Measurements from ENCODE around the gene NPRL2. TPM values are rescaled to one million over a fixed set of nuclear protein-coding genes. Genes with fewer than 3 reads are reported as not detected.
A peak's percentile ranks its signal among the peaks of the same experiment; 100 is the strongest.

The NPRL2 gene
- total RNA-seq, 3 donors from 2014 or later (not counting 1 experiment from before 2014, with no cell fraction given), result 78.9 to 87.6 (median 80.9) TPM

DNA sequence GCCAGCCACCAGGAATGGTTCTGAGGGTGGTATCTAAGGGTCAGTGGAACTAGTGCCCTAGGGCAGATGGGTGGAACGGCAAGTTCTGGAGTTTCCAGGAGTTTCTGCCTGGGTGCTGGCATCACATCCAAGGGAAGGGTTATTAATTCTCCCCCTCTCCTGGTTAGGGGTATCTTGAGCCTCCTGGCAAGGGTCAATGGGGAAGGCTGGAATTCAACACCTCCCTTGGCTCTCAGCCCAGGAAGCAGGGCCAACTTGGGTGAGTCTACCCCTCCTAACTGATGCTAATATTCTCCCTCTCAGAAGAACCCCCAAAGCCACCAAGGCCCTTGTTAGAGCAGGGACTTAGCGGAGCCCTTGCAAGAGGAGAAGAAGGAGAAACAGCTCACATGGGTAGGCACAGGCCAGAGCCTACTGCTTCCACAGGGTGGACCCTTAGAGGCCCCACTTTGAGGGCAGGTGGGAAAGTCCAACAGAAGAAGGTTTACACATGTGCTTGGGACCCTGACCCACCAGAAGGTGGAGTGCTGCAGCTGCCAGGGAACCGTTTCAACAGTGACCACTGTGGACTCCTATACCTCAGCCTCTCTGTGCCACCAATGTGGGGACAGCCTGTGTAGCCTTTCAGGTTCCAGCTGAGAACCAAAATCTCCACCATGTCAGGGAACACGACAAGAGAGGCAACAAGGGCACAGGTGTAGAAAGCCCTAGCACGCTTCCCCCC, 5.4 kb upstream of the NPRL2 start:
- no peaks in the 10 kb centered on the region for H3K36me3 Mint-ChIP-seq
- WGBS (ENCODE audit: insufficient coverage), result 86% methylated on average over 5 of the region's 5 CpGs
- no peak for DNase-seq
- Histone ChIP-seq H3K36me3 (ENCODE audit: control insufficient read depth, insufficient read depth, low read length) (peaks cover 55% of the 10 kb centered on the region), H3K27me3 (ENCODE audit: control insufficient read depth, insufficient read depth, low read length) (no peaks in the 10 kb centered on the region), H3K27ac (ENCODE audit: low read length) (no peak overlapping the region), H3K9me3 (ENCODE audit: control insufficient read depth, insufficient read depth, low read length) (no peaks in the 10 kb centered on the region), H3K4me3 (ENCODE audit: low read length) (no peak overlapping the region), H3K4me1 (ENCODE audit: control insufficient read depth, insufficient read depth, low read length) (peaks cover 54% of the 10 kb centered on the region)
- peaks cover 37 to 60% of the 10 kb centered on the region in 2 donors for H3K4me1 Mint-ChIP-seq
- intact Hi-C loops (cut with micrococcal nuclease), result loop anchor here (10.0 kb wide), 1 partner anchor 1029 kb away; the partner anchor contains the start of gene MANF
- no peak overlapping the region for H3K4me3 Mint-ChIP-seq
- TF ChIP-seq CTCF (IDR thresholded peaks at IDR 0.05), result no peak
- H3K9me3 Mint-ChIP-seq, result no peaks in the 10 kb centered on the region
- H3K27ac Mint-ChIP-seq, result peak overlapping the region in 1 of 2 donors; percentile 60
- H3K27me3 Mint-ChIP-seq (ENCODE audit: low read depth in 2 of 2), result no peaks in the 10 kb centered on the region
- ATAC-seq, result no peak

- peaks cover 60% of the 10 kb centered on the region for H3K4me1 ChIP-seq (ENCODE audit: control insufficient read depth, insufficient read depth, low read length)
- H3K36me3 Mint-ChIP-seq, result no peaks in the 10 kb centered on the region
Measured at GRCh38 chr3:50354850-50355249, 4.3 kb upstream of the NPRL2 start.

DNA sequence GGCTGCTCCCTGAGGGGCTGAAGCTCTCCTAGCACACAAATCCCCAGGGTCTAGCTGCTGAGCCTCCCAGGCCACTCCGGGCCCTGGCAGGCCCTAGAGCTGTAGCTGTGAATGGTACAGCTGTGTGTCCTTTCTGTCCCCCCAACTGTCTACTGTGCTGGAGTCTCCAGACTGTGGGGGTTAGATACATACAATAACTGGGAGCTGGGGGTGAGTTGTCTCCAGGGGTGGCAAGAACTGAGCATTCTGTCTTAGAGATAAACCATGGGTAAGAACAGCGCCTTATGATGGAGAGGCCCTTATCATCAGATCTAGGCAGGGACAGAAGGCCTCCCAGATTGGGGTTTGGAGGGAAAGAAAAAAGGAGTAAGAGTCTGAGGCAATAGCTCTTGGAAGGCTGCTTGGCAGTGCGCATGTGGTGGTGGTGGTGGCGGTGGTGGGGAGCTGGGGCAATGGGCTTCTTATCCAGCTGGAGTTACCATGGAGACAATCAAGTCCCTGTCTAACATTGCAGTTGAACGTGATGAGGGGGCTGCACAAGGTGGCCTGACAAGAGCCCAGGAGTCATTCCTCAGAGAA, 3.7 kb upstream of the NPRL2 start:
- DNase-seq, result no peak
- Mint-ChIP-seq H3K36me3 (no peaks in the 10 kb centered on the region), H3K4me3 (peak overlapping the region; percentile 4), H3K27me3 (ENCODE audit: low read depth in 2 of 2) (no peaks in the 10 kb centered on the region), H3K9me3 (no peaks in the 10 kb centered on the region), H3K27ac (peak overlapping the region in 1 of 2 donors; percentile 56), H3K4me1 (peaks cover 44 to 70% of the 10 kb centered on the region in 2 donors)
- no peak for ATAC-seq
- intact Hi-C loops (cut with micrococcal nuclease), result loop anchor here (10.0 kb wide), 1 partner anchor 1031 kb away; the partner anchor contains the start of gene MANF
- 96% methylated on average over 5 of the region's 5 CpGs for WGBS (ENCODE audit: insufficient coverage)
- peaks cover 62% of the 10 kb centered on the region for H3K4me1 ChIP-seq (ENCODE audit: control insufficient read depth, insufficient read depth, low read length)
- peaks cover 58% of the 10 kb centered on the region for H3K36me3 ChIP-seq (ENCODE audit: control insufficient read depth, insufficient read depth, low read length)
- no peaks in the 10 kb centered on the region for H3K9me3 ChIP-seq (ENCODE audit: control insufficient read depth, insufficient read depth, low read length)
- no peak overlapping the region for H3K27ac ChIP-seq (ENCODE audit: low read length)
- H3K4me3 ChIP-seq (ENCODE audit: low read length), result no peak overlapping the region
- no peak for TF ChIP-seq CTCF (IDR thresholded peaks at IDR 0.05)
- no peaks in the 10 kb centered on the region for H3K27me3 ChIP-seq (ENCODE audit: control insufficient read depth, insufficient read depth, low read length)

More at GRCh38 chr3:50354850-50355249, 4.3 kb upstream of the NPRL2 start:
- no peak for TF ChIP-seq CTCF (IDR thresholded peaks at IDR 0.05)
- peaks cover 55% of the 10 kb centered on the region for H3K36me3 ChIP-seq (ENCODE audit: control insufficient read depth, insufficient read depth, low read length)
- H3K4me3 ChIP-seq (ENCODE audit: low read length), result no peak overlapping the region
- H3K27ac Mint-ChIP-seq, result no peak overlapping the region
- intact Hi-C loops (cut with micrococcal nuclease), result loop anchor here (10.0 kb wide), 1 partner anchor 1030 kb away; the partner anchor contains the start of gene MANF
- no peak overlapping the region for H3K27ac ChIP-seq (ENCODE audit: low read length)
- H3K27me3 ChIP-seq (ENCODE audit: control insufficient read depth, insufficient read depth, low read length), result no peaks in the 10 kb centered on the region
- DNase-seq (no peak), ATAC-seq (no peak)
- H3K27me3 Mint-ChIP-seq (ENCODE audit: low read depth in 2 of 2), result no peaks in the 10 kb centered on the region
- WGBS (ENCODE audit: insufficient coverage), result 97% methylated on average over 7 of the region's 7 CpGs
- H3K4me3 Mint-ChIP-seq, result no peak overlapping the region
- H3K4me1 Mint-ChIP-seq, result peaks cover 47 to 71% of the 10 kb centered on the region in 2 donors
- H3K9me3 Mint-ChIP-seq, result no peaks in the 10 kb centered on the region
- no peaks in the 10 kb centered on the region for H3K9me3 ChIP-seq (ENCODE audit: control insufficient read depth, insufficient read depth, low read length)

Measured in natural killer cell (primary cell).